Forelimb muscle (tissue), 1 donor: ENCODE results near the gene GK. TPM values are rescaled to one million over a fixed set of nuclear protein-coding genes. Genes with fewer than 3 reads are reported as not detected.
"Not testable (repeated sequence)": the region's sequence is repeated elsewhere in the genome, so short reads cannot be mapped to it uniquely, and the experiment has no call there.

Source experiments
- DNase-seq: peaks from one replicate; pipeline ENCODE4 v3.0.0-alpha.2; 2013; ENCODE audit warnings: low read depth
- polyA plus RNA-seq: library from polyadenylated mRNA; unstranded; fragments of 120-200 nt; gene quantifications from one replicate; pipeline ENCODE4 v1.2.1, GENCODE V29; 2013; ENCODE audit not compliant: insufficient read length

The GK gene
- polyA plus RNA-seq = 3.9 TPM

GRCh38 chrX:30653415-30654131, at the start of gene GK:
TSS of gene GK (plus strand) at chrX:30653423. CDS start at chrX:30653538, 115 bp downstream.
- DNase-seq = no peak

GRCh38 chrX:30607155-30607554, 46.1 kb upstream of the GK start:
- DNase-seq = no peak

- DNase-seq = no peak
Observed at GRCh38 chrX:30610026-30610425, 43.2 kb upstream of the GK start.

- no peak for DNase-seq
Observed at GRCh38 chrX:30612250-30612655, 41.0 kb upstream of the GK start.

GRCh38 chrX:30613721-30614120, 39.5 kb upstream of the GK start:
- no peak for DNase-seq

- no peak for DNase-seq
Observed at GRCh38 chrX:30615229-30615628, 38.0 kb upstream of the GK start.

- no peak for DNase-seq
Observed at GRCh38 chrX:30618160-30618765, 35.0 kb upstream of the GK start.

- no peak for DNase-seq
Observed at GRCh38 chrX:30620125-30620524, 33.1 kb upstream of the GK start.

- no peak for DNase-seq
Observed at GRCh38 chrX:30620980-30621618, 32.1 kb upstream of the GK start.

- no peak for DNase-seq
Observed at GRCh38 chrX:30622361-30622760, 30.9 kb upstream of the GK start.

GRCh38 chrX:30626402-30626801, 26.8 kb upstream of the GK start:
- DNase-seq = no peak

GRCh38 chrX:30627818-30628652, 25.2 kb upstream of the GK start:
- no peak for DNase-seq

- not testable (repeated sequence) for DNase-seq
Observed at GRCh38 chrX:30634070-30634469, 19.2 kb upstream of the GK start.

- DNase-seq = no peak
Observed at GRCh38 chrX:30635630-30636029, 17.6 kb upstream of the GK start.

- DNase-seq = no peak
Observed at GRCh38 chrX:30637874-30638815, 15.1 kb upstream of the GK start.

GRCh38 chrX:30639702-30640101, 13.5 kb upstream of the GK start:
- not testable (repeated sequence) for DNase-seq

GRCh38 chrX:30642642-30643041, 10.6 kb upstream of the GK start:
- no peak for DNase-seq

GRCh38 chrX:30643313-30643821, 9.9 kb upstream of the GK start:
- DNase-seq = no peak

GRCh38 chrX:30649859-30650258, 3.4 kb upstream of the GK start:
- DNase-seq = no peak

GRCh38 chrX:30652527-30653414, 452 bp upstream of the GK start:
- peak; percentile 39 for DNase-seq
